Measurements from ENCODE around the gene SLC26A1. TPM values are rescaled to one million over a fixed set of nuclear protein-coding genes. Genes with fewer than 3 reads are reported as not detected.
"Not testable (repeated sequence)": the region's sequence is repeated elsewhere in the genome, so short reads cannot be mapped to it uniquely, and the experiment has no call there.

The SLC26A1 gene
- total RNA-seq, 2 donors from 2014 or later = 0.27 TPM; not detected in 1

GRCh38 chr4:950136-951020, 42.8 kb downstream of the SLC26A1 start:
- DNase-seq = no peak
- intact Hi-C loops (cut with DNase I) = no loop called here
- no peak for ATAC-seq

GRCh38 chr4:949656-950055, 43.5 kb downstream of the SLC26A1 start:
- intact Hi-C loops (cut with DNase I) = no loop called here
- no peak for ATAC-seq
- DNase-seq = no peak

- intact Hi-C loops (cut with DNase I) = no loop called here
- ATAC-seq = no peak
- no peak for DNase-seq
These were observed 44.3 kb downstream of the SLC26A1 start for GRCh38 chr4:948936-949300.

- intact Hi-C loops (cut with DNase I) = no loop called here
- DNase-seq (no peak), ATAC-seq (no peak)
These were observed 44.9 kb downstream of the SLC26A1 start for GRCh38 chr4:948101-948935.

- no peak for ATAC-seq
- intact Hi-C loops (cut with DNase I) = no loop called here
- DNase-seq = no peak
These were observed 45.7 kb downstream of the SLC26A1 start for GRCh38 chr4:947491-947971.

- intact Hi-C loops (cut with DNase I) = no loop called here
- no peak for DNase-seq
- no peak for ATAC-seq
These were observed 46.4 kb downstream of the SLC26A1 start for GRCh38 chr4:946517-947471.

- DNase-seq = no peak
- no peak for ATAC-seq
- intact Hi-C loops (cut with DNase I) = no loop called here
These were observed 47.1 kb downstream of the SLC26A1 start for GRCh38 chr4:946103-946450.

GRCh38 chr4:945274-946102, 47.7 kb downstream of the SLC26A1 start:
- DNase-seq (no peak), ATAC-seq (no peak)
- intact Hi-C loops (cut with DNase I) = no loop called here

GRCh38 chr4:939508-939907, 53.7 kb downstream of the SLC26A1 start:
- intact Hi-C loops (cut with DNase I); ATAC-seq; DNase-seq: not testable (repeated sequence)

Other genes with a start within 250 kb of the SLC26A1 start
- 1 to 10 TPM; 5.6 to 9.4 TPM for gene CPLX1, start 167.3 kb downstream of the SLC26A1 start, total RNA-seq
- gene GAK, start 61.1 kb downstream of the SLC26A1 start, total RNA-seq = 10 to 100 TPM; 38.1 to 43.2 TPM
- gene TMEM175, start 60.9 kb downstream of the SLC26A1 start, total RNA-seq = 10 to 100 TPM; 17.9 to 20.7 TPM
- 1 to 10 TPM; 5.1 to 5.6 TPM for gene DGKQ, start 19.8 kb downstream of the SLC26A1 start, total RNA-seq
- 10 to 100 TPM; 15.4 to 18.7 TPM for gene IDUA, start 6.4 kb downstream of the SLC26A1 start, total RNA-seq
- gene FGFRL1, start 18.2 kb upstream of the SLC26A1 start, total RNA-seq = 10 to 100 TPM; 21.6 to 29.0 TPM
- 1 to 10 TPM; 1.7 TPM for gene RNF212, start 120.2 kb upstream of the SLC26A1 start, total RNA-seq
- 10 to 100 TPM; 14.0 to 33.0 TPM for gene SPON2, start 179.2 kb upstream of the SLC26A1 start, total RNA-seq

All from left cardiac atrium (tissue), 4 donors.